Measurements from ENCODE around the gene GAS7. TPM values are rescaled to one million over a fixed set of nuclear protein-coding genes. Genes with fewer than 3 reads are reported as not detected.

The GAS7 gene
- total and polyA plus RNA-seq, 7 donors = 1.4 to 16.9 (median 7.0) TPM

DNA sequence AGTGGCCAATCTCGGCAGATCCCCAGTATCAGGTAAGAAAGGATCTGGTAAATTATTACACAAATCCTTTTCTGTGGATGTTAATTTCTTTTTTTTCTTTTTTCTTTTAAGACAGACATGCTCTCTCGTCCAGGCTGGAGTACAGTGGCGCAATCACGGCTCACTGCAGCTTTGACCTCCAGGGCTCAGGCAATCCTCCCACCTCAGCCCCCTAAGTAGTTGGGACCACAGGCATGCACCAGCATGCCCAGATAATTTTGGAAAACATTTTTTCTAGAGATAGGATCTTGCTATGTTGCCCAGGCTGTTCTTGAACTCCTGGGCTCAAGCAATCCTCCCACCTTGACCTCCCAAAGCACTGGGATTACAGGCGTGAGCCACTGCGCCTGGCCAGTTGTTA is 54.0 kb downstream of the GAS7 start:
- H3K36me3 ChIP-seq (ENCODE audit: insufficient read depth in 1 of 2, low read depth in 1 of 2) = no peaks in the 10 kb centered on the region
- intact Hi-C loops (cut with DNase I) = no loop called here
- no peaks in the 10 kb centered on the region for H3K9me3 ChIP-seq
- DNase-seq = no peak
- ATAC-seq = no peak
- no peaks in the 10 kb centered on the region for H3K4me1 ChIP-seq
- no peaks in the 10 kb centered on the region for H3K27me3 ChIP-seq (ENCODE audit: insufficient read depth in 3 of 3, low read length in 2 of 3)
- 96% methylated on average over 6 of the region's 6 CpGs for WGBS, 3 donors
- no peak for TF ChIP-seq CTCF (IDR thresholded peaks at IDR 0.05)
- H3K4me3 ChIP-seq = no peak overlapping the region
- H3K27ac ChIP-seq = no peak overlapping the region

GRCh38 chr17:10141436-10141835 is 57.0 kb downstream of the GAS7 start:
- ATAC-seq (no peak), DNase-seq (no peak)
- H3K4me3 ChIP-seq = no peak overlapping the region
- H3K27ac ChIP-seq = no peak overlapping the region
- WGBS, 3 donors = 86 to 95% (median 90%) methylated on average over 2 of the region's 2 CpGs
- no peaks in the 10 kb centered on the region for H3K4me1 ChIP-seq
- H3K36me3 ChIP-seq (ENCODE audit: insufficient read depth in 1 of 2, low read depth in 1 of 2) = no peaks in the 10 kb centered on the region
- intact Hi-C loops (cut with DNase I) = no loop called here
- TF ChIP-seq CTCF (IDR thresholded peaks at IDR 0.05) = no peak
- H3K9me3 ChIP-seq = no peaks in the 10 kb centered on the region
- H3K27me3 ChIP-seq (ENCODE audit: insufficient read depth in 3 of 3, low read length in 2 of 3) = no peaks in the 10 kb centered on the region

GRCh38 chr17:10139577-10139976 is 58.8 kb downstream of the GAS7 start:
- 85 to 88% (median 87%) methylated on average over 2 of the region's 2 CpGs for WGBS, 3 donors
- no peak for TF ChIP-seq CTCF (IDR thresholded peaks at IDR 0.05)
- ATAC-seq (no peak), DNase-seq (no peak)
- intact Hi-C loops (cut with DNase I) = loop anchor here in 1 of 2 donors (10.0 kb wide), 1 partner anchor 55 kb away; the partner anchor contains the start of gene GAS7
- Histone ChIP-seq H3K27me3 (ENCODE audit: insufficient read depth in 3 of 3, low read length in 2 of 3) (no peaks in the 10 kb centered on the region), H3K4me1 (no peaks in the 10 kb centered on the region), H3K27ac (no peak overlapping the region), H3K9me3 (no peaks in the 10 kb centered on the region), H3K36me3 (ENCODE audit: insufficient read depth in 1 of 2, low read depth in 1 of 2) (no peaks in the 10 kb centered on the region), H3K4me3 (no peak overlapping the region)

GRCh38 chr17:10136258-10136981 is 62.0 kb downstream of the GAS7 start:
- Histone ChIP-seq H3K36me3 (ENCODE audit: insufficient read depth in 1 of 2, low read depth in 1 of 2) (no peaks in the 10 kb centered on the region), H3K9me3 (no peaks in the 10 kb centered on the region), H3K4me1 (no peaks in the 10 kb centered on the region), H3K4me3 (no peak overlapping the region), H3K27ac (no peak overlapping the region), H3K27me3 (ENCODE audit: insufficient read depth in 3 of 3, low read length in 2 of 3) (no peaks in the 10 kb centered on the region)
- no peak for TF ChIP-seq CTCF (IDR thresholded peaks at IDR 0.05)
- DNase-seq = no peak
- intact Hi-C loops (cut with DNase I) = loop anchor here in 1 of 2 donors (10.0 kb wide), 1 partner anchor 58 kb away; the partner anchor contains the start of gene GAS7
- no peak for ATAC-seq
- 43 to 51% (median 49%) methylated on average over 15 of the region's 15 CpGs for WGBS, 3 donors

All from psoas muscle (tissue), 8 donors.